Dermis microvascular lymphatic vessel endothelial cell (primary cell): ENCODE data around the gene OR2T35. TPM values are rescaled to one million over a fixed set of nuclear protein-coding genes. Genes with fewer than 3 reads are reported as not detected.
"Not testable (repeated sequence)": the region's sequence is repeated elsewhere in the genome, so short reads cannot be mapped to it uniquely, and the experiment has no call there.

Source experiments
- DNase-seq, 2 donors: peaks; one replicate each; pipeline versions ENCODE4 v3.0.0 to v3.0.0-alpha.2; 2010; ENCODE audit warnings: low read depth in 2 of 2
- total RNA-seq: library from RNA; depleted of rRNA; stranded (reverse); fragments of >200 nt; gene quantifications from 2 replicates; pipeline ENCODE4 v1.2.1, GENCODE V29; 2014

The OR2T35 gene, protein sequence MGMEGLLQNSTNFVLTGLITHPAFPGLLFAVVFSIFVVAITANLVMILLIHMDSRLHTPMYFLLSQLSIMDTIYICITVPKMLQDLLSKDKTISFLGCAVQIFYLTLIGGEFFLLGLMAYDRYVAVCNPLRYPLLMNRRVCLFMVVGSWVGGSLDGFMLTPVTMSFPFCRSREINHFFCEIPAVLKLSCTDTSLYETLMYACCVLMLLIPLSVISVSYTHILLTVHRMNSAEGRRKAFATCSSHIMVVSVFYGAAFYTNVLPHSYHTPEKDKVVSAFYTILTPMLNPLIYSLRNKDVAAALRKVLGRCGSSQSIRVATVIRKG
- total RNA-seq: not detected in 2 replicates

DNA sequence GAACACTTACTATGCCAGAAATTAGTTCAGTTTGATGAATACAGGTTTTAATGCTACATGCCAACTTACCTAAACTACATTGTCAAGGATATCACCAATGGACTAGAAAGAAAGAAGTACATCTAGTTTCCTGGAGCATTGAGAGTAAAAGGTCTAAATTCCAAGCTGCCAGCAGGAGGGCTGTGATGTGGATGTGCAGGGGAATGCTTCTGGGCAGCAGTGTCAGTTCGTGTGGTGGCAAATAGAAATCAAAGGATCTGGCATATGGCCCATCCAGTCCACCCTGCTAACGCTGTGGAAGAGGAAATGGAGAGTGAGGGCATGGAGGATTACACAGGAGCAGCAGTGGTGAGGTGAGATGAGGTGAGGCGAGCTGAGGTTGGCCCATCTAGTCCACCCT is at the start of gene OR2T35:
Gene OR2T35 (minus strand): TSS at position 101 of the 400 bp plus-strand sequence. CDS start 6,020 bp downstream, outside the sequence.
- DNase-seq: not testable (repeated sequence)

DNA sequence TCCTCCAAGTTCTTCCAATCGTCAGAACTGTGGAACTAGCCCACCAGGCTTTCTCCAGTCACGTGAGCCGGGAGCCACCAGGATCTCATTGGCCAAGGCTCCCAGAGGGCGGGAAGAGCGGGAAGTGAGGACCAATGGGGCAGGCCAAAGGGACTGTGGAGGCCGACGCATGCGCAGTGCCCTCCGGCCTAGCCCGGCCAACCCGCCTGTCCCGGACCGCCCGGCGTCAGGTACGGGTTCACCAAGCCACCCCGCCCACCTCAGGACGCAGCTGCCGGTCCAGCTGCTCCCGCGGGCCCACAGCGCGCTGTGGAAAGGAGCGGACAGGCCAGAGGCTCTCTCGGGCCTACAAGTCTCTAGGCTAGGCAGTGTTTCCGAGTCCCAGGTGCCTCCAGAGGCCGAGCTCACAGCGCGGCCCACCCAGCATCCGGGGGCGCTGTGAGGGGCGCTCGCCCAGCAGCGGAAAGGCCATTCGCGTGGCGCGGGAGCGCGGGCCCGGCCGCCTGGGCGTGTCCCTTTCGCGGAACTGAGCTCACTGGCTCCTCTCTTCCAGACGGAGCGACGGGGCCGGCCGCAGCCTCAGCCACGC is 46.6 kb upstream of the OR2T35 start:
- no peak for DNase-seq

DNA sequence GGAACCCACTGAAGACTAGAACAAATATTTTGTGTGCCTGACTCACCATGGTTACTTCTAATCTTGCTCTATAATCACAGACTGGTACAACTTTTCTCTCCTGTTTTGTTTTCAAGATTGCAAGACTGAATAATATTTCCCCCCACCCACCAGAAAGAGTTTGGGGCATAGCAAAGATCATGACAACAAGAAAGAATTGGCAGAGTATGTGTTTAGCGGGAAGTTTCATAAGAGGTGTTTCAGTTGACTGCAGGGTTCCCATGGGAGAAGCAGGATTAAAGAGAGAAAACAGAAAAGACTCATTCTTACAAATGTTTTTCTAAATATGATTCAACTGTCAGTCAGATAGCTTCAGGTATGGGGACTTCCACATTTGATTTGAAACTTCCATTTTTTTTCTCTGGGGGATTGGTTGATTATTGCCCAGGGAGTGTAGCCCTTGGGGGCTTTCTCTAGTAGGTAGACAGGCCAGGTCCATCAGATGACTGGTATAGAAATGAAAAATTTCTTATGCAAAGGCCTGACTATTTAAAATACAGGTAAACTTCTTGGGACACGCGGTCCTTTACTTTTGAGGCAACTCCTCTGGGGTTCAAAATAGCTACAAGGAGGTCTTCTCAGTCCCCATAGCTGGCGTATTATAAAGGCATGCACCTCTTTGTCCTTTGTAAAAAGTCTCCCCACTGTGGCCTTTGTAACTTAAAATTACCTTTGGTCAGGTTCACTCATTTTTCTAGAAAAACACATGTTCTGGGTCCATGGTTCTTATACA is 43.6 kb upstream of the OR2T35 start:
- DNase-seq: no peak

DNA sequence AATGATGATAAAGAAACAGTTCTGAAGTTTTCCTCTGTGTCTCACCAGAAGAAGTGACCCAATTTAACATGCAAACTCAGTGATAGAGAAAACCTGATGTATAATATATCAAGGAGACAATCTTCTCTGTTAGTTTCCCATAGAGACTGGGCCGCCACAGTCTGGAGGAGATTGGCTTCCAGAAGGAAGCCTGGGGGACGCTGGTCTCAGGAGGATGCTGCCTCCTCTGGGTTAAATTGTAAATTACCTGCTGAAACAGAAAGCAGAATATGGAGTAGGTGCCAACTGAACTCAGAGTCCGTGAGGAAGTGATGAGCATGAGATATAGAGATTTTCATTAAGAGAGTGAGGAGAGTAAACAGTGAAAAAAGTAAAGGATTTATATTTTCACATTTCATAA is 41.7 kb upstream of the OR2T35 start:
- DNase-seq: no peak

DNA sequence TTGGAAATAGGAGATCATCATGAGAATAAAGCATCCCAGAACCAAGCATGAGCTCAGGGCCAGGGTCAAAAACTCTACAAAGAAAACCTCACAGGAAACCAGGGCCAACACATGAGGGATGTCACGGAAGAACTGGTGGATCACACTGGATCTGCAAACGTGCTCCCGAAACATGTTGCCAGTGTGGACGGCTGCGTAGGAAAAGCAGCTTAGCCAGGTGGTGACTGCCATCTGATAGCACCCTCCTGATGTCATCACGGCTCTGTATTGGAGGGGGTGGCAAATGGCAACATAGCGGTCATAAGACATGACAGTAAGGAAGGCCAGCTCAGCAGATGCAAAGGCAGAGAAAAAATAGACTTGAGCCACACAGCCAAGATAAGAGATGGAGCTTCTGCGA is 36.6 kb upstream of the OR2T35 start:
- DNase-seq: no peak

DNA sequence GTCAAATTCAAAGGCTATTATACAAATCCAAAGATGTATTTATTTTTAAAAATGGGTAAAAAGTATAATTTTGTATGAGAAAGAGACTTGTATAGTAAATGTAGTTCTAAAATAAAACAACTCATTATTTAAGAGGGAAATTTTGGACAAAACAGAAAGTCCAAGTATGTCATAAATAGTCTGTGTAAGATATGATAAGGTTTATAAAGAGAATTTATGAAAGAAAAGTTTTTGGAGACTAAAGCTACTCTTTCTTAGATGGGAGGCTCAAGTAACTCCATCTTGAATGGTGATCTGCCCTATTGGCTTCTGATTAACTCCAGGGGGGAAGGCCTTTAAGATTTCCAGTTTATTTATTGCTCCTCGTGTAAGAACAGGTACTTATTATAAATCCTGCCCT is 24.9 kb upstream of the OR2T35 start:
- no peak for DNase-seq

DNA sequence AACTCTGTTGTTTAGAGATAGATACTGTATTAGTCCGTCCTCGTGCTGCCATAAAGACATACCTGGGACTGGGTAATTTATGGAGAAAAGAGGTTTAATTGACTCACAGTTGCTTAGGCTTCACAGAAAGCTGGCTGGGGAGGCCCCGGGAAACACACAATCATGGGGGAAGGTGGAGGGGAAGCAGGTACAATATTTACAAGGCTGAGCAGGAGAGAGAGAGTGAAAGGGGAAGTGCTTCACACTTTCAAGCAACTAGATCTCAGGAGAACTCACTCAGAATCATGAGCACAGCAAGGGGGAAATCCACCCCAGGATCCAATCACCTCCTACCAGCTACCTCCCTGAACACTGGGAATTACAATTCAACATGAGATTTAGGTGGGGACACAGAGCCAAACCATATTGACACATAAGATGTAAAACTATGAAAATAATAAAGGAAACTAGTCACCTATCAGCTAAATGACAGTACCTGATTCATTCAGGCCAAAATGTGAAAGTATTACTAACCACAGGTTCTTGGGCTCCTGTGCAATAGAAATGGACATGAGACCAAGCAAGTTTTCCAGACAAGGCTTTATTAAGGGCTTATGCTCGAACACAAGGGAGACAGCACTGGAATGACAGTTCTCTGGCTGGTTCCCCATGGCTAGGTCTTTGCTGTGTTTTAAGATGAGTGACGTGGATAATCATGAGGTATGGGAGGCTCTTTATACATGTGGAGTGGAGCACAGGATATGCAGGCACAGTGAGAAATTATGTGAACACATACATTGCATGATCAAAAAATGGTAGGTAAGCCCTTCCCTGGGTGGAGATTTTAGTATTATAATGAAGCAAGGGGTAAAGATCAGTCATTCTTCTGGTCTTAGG is 18.6 kb upstream of the OR2T35 start:
- DNase-seq: not testable (repeated sequence)

DNA sequence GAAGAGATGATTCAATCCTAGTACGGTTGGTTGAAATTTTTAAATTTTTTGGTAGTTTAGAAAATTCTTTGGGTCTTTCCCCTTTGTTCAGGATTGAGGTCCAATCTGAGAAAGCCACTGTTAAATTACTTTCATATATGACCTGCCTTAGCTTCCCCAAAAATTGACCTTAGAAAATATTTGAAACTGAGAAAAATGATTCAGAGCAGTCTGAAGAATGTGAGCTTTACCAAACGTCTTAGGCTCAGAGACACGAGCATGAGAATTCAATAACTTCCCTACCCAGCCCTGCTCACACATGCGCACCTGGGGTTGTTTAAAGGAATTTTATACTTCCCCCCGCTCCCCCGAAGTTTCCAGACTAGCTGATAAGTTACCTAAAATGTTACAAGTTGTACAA is 11.7 kb upstream of the OR2T35 start:
- not testable (repeated sequence) for DNase-seq

DNA sequence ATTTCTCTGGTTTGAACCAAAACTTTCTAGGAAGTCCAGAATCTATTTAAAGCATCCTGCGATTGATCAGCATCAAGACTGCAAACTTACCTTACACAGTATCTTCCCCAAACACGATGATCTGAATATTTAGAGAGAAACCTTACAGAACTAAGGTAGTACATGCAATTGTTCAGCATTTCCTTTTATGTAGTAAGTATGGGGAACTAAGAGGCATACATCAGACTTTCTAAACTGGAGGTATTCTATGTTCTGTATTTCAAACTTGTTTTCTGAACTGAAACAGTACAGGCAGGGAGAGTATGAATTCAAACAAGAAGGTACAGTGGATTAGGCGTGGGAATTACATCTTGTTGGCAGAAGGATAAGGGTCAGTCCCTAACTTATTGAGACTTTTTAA is 10.3 kb upstream of the OR2T35 start, which contains the start of gene OR2T27:
Gene OR2T27 (minus strand): TSS at position 175 of the 400 bp plus-strand sequence. CDS start 4,644 bp downstream, outside the sequence.
- not testable (repeated sequence) for DNase-seq

DNA sequence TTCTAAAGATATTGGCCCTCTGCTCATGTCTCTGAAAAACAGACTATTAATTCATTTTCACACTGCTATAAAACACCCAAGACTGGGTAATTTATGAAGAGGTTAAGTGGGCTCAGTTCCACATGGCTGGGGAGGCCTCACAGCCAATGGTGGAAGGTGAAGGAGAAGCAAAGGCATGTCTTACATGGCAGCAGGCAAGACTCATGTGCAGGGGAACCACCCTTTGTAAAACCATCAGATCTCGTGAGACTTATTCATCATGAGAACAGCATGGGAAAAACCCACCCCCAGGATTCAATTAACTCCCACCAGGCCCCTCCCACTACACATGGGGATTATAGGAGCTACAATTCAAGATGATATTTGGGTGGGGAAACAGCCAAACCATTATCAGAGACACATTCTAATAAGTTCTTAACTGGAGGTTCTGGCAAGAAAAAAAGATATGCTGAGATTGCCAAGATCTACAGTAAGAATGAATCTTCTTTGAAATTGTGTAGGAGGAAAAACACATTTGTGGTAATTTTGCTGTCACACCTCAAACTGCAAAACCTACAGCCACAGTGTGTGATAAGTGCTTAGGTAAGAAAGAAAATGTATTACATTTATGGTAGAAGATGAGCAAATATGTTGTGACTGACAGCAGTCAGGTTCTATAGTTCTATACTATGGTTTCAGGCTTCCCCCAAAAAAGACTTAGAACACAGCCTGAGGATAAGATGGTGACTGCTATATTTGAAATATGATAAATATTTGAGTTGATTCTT is 3.9 kb upstream of the OR2T35 start:
- DNase-seq: not testable (repeated sequence)

DNA sequence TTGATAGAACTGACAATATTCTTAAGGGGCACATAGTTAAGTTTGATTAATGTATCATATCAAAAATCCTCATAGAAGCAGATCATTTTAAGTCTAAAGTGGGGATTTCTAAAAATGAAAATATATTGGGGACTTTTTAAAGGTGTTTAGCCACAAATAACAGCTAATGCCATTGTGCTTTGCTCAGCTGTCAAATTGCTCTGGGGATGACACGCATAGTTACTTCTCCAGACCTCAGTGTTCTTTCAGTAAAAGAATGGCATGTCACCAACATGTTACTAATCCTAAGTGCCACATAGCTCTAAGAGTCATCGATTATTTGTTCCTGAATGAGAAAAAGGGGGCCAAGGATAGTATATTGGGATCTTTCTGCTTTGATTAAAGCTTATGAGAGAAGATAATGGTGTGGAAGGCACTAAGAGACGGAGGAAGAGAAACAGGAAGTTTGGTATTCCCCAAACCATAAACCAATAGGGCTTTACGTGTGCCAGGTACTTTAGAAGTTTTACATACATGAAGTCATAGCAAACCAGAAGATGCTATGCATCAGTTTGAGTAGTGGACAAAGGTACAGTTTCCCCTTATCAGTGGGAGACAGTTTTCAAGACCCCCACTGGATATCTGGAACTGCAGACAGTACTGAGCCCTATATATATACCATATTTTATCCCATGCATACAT is 2.0 kb downstream of the OR2T35 start:
- not testable (repeated sequence) for DNase-seq

DNA sequence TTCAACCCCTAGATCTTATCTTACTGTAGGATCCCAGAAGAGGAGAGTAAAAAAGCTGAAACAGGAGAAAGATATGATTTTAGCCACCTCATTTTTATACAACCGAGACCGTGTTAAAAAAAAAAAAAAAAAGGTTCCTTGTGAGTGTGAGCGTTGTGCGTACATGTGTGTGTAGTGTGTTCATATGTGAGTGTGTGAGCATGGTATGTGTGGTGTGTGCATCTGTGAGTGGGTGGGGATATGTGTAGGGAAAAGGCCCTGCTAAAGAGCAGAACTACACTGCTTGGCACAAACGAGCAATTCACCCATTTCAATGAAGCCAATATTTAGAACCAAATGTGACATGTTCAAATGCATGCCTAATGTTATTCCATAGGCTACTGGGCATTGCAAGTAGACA is 3.5 kb downstream of the OR2T35 start:
- DNase-seq: not testable (repeated sequence)

DNA sequence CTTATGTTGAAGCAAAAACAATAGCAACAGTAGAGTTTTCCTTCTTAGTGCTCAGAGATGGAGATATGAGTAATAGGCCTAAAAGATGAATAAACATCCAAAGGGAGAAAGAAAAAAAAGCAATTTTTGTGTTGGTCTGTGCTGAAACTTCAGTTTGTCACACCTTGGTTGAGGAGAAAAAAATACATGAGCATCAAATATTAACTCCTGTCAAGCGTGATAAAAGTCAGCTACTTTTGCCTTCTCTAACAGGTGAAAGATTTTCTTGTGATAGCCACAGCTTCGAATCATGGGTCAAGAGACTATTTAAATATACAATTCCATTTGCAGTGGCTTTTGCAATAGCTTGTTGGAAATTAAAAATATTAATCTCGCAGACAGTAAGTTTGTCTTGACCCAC is 4.2 kb downstream of the OR2T35 start:
- DNase-seq: not testable (repeated sequence)

DNA sequence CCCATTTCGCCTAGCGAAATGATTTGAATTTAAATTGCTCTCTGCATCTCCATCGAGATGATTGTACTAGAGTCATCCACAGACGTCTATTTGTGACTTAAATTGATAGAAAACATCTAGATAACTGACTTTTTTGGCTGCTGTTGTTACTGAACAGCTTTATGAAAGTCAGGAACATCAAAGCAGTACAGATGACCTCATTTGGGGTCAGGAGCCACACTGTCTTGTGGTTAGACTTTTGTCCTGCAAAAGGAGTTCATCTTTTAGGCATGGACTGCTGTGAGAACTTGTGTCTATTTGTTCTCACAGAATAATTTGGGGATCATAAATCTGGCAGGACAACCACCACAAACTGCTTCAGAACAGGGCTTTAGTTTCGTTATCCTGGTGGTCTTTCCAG is 5.4 kb downstream of the OR2T35 start:
- DNase-seq: not testable (repeated sequence)

DNA sequence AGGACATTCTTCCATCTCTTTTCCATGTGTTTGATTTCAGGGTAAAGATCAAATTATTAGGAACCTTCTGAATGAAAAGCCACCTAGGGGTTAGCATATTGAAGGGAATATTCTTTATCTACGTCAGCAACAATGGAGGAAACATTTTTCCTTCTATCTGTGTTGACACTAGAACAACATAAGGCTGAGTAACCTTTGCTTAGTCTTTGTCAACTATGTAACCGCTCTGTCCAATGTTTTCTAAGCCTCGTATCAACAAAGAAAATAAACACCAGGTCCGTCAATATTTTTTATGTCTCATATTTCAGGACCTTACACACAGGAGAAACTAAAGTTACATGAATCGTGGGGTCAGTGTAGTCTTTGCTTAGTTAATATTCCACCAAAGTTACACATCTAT is 8.5 kb downstream of the OR2T35 start:
- DNase-seq: not testable (repeated sequence)

DNA sequence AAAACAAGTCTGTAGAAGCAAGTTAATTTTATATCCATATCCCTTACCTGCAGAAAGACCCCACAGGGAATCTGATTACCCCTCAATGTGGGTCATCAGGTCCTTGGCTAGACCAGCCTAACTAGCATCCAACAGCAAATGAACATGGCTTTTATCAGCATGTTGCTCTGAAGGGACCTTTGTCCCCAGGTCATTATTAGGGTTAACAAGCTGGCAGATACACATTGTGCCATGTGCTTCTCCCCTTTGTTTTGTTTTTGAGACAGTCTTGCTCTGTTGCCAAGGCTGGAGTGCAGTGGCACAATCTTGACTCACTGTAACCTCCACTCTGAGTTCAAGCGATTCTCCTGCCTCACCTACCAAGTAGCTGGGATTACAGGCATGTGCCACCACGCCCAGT is 10.1 kb downstream of the OR2T35 start, which contains the start of gene OR2T11:
Gene OR2T11 (minus strand): TSS at position 101 of the 400 bp plus-strand sequence. CDS start 7,963 bp downstream, outside the sequence.
- DNase-seq: not testable (repeated sequence)

DNA sequence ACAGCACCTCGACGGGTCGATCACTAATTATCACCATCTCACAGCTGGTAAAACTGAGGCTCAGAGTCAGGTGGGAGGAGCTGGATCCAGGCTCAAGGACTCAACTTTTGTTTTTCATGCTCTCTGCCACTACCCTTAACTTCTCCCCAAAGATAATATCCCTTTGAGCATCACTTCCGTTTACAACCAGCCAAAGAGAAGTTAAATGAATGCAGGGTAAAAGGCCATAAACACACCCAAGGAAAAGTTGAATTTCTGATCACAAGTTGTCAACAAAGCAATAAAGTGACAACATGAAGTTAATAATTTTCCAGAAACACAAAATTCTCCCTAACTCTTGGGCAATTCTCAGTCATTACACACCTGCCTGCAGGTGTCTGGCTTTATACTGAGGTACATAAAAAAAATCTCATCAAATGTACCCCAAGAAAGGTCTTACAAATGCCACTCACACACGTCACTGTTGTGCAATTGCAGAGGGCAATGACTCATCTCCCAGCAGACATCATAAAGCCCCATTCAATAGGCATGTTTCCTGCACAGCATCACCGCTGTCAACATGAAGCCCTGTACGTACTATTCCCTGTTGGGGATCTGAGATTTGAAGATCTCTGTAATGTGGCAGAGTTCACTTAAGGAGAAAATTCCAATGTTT is 13.6 kb downstream of the OR2T35 start:
- no peak for DNase-seq

DNA sequence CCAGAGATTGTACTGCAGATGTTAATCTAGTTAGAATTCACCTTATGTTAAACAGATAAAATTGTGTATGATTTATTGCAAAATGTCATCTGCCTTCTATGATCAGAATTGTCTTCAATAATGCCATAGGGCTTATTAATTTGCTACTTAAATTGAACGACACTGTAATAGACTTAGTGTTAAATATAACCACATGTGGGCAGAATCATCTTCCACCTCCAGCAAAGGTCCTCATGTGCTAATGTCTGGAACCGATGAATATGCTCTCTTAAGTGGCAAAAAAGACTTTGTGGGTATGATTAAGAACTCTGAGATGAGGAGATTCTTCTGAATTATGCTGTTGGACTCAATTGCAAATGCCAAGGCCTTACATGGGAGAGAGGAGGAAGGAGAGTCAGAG is 14.5 kb downstream of the OR2T35 start:
- no peak for DNase-seq
